Prostate gland (tissue), 2 donors: ENCODE results near the gene RPUSD1. TPM values are rescaled to one million over a fixed set of nuclear protein-coding genes. Genes with fewer than 3 reads are reported as not detected.

Experiments
- DNase-seq: peaks from one replicate; pipeline ENCODE4 v3.0.0-alpha.2; 2019; ENCODE audit warnings: low spot score
- H3K27ac ChIP-seq, 2 donors: fragments of 200-600 bp; sonication (generic); 2 replicates each; pipeline ENCODE4 v1.5.1; 2017 to 2019
- H3K27me3 ChIP-seq: fragments of 200-600 bp; sonication (generic); replicated peaks from 2 replicates; pipeline ENCODE4 v1.5.1; 2019; ENCODE audit not compliant: insufficient read depth
- H3K36me3 ChIP-seq, 2 donors: fragments of 200-600 bp; sonication (generic); 1 replicate in 1 of 2; 2 replicates in 1 of 2; pipeline versions ENCODE4 v1.5.1 to v1.8.1; 2017 to 2019
- H3K4me1 ChIP-seq: fragments of 200-600 bp; sonication (generic); replicated peaks from 2 replicates; pipeline ENCODE4 v1.5.1; 2019
- H3K4me3 ChIP-seq, 2 donors: fragments of 200-600 bp; sonication (generic); 2 replicates each; pipeline ENCODE4 v1.5.1; 2017 to 2019
- H3K9me3 ChIP-seq: fragments of 200-600 bp; sonication (generic); 2 replicates; pipeline ENCODE4 v1.5.1; 2017
- POLR2A ChIP-seq: fragments of 450-650 bp; IDR thresholded peaks from one replicate; pipeline ENCODE4 v1.6.1; 2016; ENCODE audit warnings: antibody characterized with exemption, mild to moderate bottlenecking
- POLR2AphosphoS5 ChIP-seq: sonication (generic); formaldehyde crosslinking; IDR thresholded peaks from one replicate; pipeline ENCODE4 v1.6.1; 2017; ENCODE audit warnings: antibody characterized with exemption
- WGBS: methylation state at CpG from one replicate; pipeline ENCODE4 v1.1.5; 2018; 5-methylcytosine and 5-hydroxymethylcytosine counted together
- intact Hi-C: fragments of 100-400 bp; cut with DNase I; formaldehyde crosslinking; loops from one replicate; pipeline ENCODE4 v1.14.2; 2022
- total RNA-seq, 2 donors: library from RNA; depleted of rRNA; stranded (reverse); fragments of >200 nt; gene quantifications; one replicate each; pipeline ENCODE4 v1.1.0, GENCODE V29; 2016
- TF ChIP-seq, protein P1 (sequence below), 4 experiments: fragments of 200-600 bp in 2 of 4; fragments of 450-650 bp in 2 of 4; sonication (generic) in 2 of 4; IDR thresholded peaks; 1 replicate in 3 of 4; 2 replicates in 1 of 4; pipeline ENCODE4 v1.5.1; 2016 to 2019; ENCODE audit warnings: antibody characterized with exemption in 4 of 4, mild to moderate bottlenecking in 2 of 4, moderate library complexity in 2 of 4

RPUSD1 gene
- total RNA-seq, 2 donors from 2014 or later, result 22.0 to 32.4 TPM

DNA sequence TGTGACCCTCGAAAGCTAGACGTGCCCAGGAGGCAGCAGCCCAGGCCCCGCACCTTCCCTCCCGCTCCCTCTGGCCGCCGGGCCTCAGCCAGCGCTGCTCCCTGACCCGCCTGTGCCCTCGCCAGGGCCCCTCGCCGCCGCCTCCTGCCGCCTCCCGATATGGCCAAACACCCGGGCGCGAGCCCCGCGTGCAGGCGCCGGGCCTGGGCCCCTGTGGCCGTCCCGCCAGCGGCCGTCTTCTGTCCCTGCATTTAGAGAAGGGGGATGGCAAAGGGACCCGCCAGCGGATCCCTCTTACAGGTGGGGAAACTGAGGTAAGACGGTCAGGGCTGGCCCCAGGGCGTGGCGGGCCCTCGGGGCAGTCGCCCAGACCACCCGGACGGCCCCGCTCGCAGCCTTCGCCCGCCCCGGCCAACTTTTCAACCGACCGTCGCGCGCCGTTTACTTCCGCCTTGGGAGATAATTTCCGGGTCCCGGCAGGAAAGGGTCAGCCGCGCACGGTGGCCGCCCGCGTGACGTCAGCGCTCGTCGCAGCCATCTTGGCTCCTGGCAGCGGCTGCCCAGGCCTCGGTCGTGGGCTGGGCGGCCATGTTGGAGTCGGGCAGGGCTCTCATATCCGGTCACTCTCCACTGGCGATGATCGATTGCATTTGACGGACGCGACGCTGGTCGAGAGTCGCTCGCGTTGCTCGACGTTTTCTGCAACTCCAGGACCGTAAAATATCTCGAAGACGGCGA lies 19.3 kb upstream of the RPUSD1 start:
- intact Hi-C loops, result no loop called here
- H3K27me3 ChIP-seq, result no peaks in the 10 kb centered on the region
- no peaks in the 10 kb centered on the region for H3K9me3 ChIP-seq
- TF ChIP-seq POLR2AphosphoS5, result peak; percentile 91
- peak; percentile 56 for TF ChIP-seq POLR2A
- TF ChIP-seq, protein P1, sequence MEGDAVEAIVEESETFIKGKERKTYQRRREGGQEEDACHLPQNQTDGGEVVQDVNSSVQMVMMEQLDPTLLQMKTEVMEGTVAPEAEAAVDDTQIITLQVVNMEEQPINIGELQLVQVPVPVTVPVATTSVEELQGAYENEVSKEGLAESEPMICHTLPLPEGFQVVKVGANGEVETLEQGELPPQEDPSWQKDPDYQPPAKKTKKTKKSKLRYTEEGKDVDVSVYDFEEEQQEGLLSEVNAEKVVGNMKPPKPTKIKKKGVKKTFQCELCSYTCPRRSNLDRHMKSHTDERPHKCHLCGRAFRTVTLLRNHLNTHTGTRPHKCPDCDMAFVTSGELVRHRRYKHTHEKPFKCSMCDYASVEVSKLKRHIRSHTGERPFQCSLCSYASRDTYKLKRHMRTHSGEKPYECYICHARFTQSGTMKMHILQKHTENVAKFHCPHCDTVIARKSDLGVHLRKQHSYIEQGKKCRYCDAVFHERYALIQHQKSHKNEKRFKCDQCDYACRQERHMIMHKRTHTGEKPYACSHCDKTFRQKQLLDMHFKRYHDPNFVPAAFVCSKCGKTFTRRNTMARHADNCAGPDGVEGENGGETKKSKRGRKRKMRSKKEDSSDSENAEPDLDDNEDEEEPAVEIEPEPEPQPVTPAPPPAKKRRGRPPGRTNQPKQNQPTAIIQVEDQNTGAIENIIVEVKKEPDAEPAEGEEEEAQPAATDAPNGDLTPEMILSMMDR (IDR thresholded peaks at IDR 0.05), result peak in 1 of 4 experiments; percentile 10
- H3K27ac ChIP-seq, result peak overlapping the region; percentile 72 to 77
- DNase-seq, result peak; percentile 88
- H3K4me1 ChIP-seq, result no peaks in the 10 kb centered on the region
- H3K4me3 ChIP-seq, result peak overlapping the region; percentile 61 to 65
- no peaks in the 10 kb centered on the region for H3K36me3 ChIP-seq
- 32% methylated on average over 78 of the region's 80 CpGs for WGBS

DNA sequence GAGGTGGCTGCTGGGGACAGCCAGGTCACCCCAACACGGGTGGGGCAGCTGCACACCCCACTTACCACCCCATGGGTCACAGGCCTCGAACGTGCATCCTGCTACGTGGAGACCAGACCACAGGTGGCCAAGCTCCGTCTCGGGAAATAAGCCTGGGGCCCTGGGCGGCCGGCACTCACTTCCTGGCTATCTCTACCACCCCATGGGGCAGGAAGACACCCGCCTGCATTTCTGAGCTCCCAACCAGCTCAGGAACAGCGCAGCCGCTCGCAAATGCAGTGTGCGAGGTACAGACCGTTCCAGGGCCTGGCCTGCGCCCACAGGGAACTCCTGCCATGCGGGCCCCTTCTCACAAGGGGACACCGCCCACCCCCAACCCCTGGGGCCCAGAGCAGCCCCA lies 17.3 kb upstream of the RPUSD1 start:
- H3K9me3 ChIP-seq, result no peaks in the 10 kb centered on the region
- no peaks in the 10 kb centered on the region for H3K4me1 ChIP-seq
- TF ChIP-seq, protein P1 (IDR thresholded peaks at IDR 0.05), result no peak
- no peak for TF ChIP-seq POLR2A
- TF ChIP-seq POLR2AphosphoS5, result no peak
- 83% methylated on average over 17 of the region's 17 CpGs for WGBS
- no peak overlapping the region for H3K4me3 ChIP-seq
- H3K27ac ChIP-seq, result no peak overlapping the region
- intact Hi-C loops, result no loop called here
- peaks cover 3% of the 10 kb centered on the region for H3K27me3 ChIP-seq
- DNase-seq, result no peak
- H3K36me3 ChIP-seq, result no peaks in the 10 kb centered on the region

DNA sequence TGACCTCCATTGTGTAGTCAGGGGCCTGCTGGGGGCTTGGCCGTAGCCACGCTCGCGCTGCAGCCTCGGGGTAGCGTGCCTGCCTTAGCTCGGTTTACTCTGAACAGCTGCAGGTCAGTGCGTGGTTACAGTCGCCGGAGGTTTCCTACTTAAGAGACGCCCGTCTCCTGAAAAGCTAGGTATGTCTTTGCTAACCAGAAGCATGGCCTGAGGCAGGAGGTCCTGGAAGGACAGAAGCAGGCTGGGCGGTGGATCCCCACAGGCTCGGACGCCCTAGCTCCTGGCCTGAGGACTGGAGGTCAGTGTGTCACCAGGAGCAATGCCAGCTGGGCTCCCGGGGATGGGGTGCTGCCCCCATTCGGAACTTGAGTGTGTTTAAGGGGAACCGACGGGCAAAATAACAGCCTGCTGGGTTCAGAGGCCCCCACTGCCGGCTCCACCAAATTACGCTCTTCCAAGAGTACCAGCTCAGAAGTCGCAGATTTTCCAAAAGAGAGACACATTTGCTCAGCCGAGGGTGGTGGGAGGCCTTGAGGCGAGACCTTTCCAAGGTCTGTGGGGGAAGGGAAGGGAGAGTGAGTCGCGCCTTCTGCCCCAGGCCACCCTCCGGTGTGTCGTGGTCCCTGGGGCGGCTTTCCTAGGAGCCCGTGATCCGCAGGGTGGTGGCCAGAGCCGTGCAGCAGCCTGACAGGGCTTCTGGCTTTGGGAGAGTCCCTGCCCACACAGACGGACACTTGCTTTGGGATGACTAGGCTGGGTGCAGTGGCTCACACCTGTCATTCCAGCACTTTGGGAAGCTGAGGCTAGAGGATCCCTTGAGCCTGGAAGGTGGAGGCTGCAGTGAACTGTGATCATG lies 16.2 kb upstream of the RPUSD1 start:
- Histone ChIP-seq H3K36me3 (no peaks in the 10 kb centered on the region), H3K9me3 (no peaks in the 10 kb centered on the region), H3K27ac (no peak overlapping the region), H3K4me1 (no peaks in the 10 kb centered on the region), H3K27me3 (peaks cover 14% of the 10 kb centered on the region), H3K4me3 (no peak overlapping the region)
- no peak for DNase-seq
- 51% methylated on average over 33 of the region's 33 CpGs for WGBS
- TF ChIP-seq, protein P1 (IDR thresholded peaks at IDR 0.05), result no peak
- TF ChIP-seq POLR2A (no peak), POLR2AphosphoS5 (no peak)
- intact Hi-C loops, result no loop called here

- DNase-seq, result no peak
- H3K9me3 ChIP-seq, result no peaks in the 10 kb centered on the region
- H3K4me1 ChIP-seq, result no peaks in the 10 kb centered on the region
- intact Hi-C loops, result no loop called here
- no peak for TF ChIP-seq POLR2A
- no peaks in the 10 kb centered on the region for H3K36me3 ChIP-seq
- WGBS, result 42% methylated on average over 8 of the region's 8 CpGs
- H3K27ac ChIP-seq, result no peak overlapping the region
- H3K27me3 ChIP-seq, result peaks cover 15% of the 10 kb centered on the region
- no peak overlapping the region for H3K4me3 ChIP-seq
Measured at GRCh38 chr16:803754-804080, 15.5 kb upstream of the RPUSD1 start.

DNA sequence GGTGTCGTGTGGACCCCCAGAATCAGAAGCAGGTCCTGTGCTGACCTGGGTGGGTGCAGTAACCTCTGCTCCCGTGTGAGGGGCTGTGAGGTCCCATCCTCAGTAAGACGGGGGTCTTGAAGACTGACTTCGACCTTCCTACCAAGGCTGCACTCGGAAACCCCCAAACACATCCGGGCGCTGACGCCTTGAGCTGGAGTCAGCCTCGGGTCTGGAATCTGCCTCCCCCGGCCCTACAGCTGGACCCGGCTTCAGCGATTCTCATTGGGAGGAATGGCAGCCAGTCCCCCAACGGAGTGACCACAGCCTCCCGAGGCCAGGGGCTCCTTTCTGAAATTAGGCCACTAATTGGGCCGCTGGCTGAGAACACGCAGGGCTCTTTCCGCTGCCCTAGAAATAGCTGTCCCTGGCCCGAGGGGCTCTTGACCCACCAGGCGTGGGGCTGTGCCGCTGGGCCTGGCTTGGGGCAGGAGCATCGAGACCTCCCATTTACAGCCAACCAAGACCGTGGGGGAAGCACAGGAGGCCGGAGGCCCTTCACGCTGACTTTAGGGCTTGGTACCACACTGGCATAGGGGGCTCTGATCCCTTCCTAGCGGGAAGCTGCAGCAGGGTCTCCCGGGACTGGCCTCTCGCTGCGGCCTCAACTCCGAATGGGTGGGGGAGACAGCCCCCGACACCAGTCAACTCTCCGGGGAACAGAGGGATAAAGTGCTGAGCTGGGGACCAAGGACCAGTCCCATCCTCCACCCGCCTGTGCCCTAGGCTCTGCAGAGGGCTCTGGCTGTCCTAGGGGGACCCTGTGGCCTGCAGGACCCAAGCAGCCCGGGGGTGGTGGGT lies 15.0 kb upstream of the RPUSD1 start:
- no peaks in the 10 kb centered on the region for H3K4me1 ChIP-seq
- no peak for DNase-seq
- H3K27me3 ChIP-seq, result peaks cover 15% of the 10 kb centered on the region
- H3K36me3 ChIP-seq, result no peaks in the 10 kb centered on the region
- 67% methylated on average over 33 of the region's 33 CpGs for WGBS
- H3K4me3 ChIP-seq, result no peak overlapping the region
- no peaks in the 10 kb centered on the region for H3K9me3 ChIP-seq
- intact Hi-C loops, result no loop called here
- TF ChIP-seq, protein P1 (IDR thresholded peaks at IDR 0.05), result no peak
- TF ChIP-seq POLR2AphosphoS5 (no peak), POLR2A (no peak)
- H3K27ac ChIP-seq, result no peak overlapping the region
